Measurements from ENCODE around the gene NUAK2.
"Not testable (repeated sequence)": the region's sequence is repeated elsewhere in the genome, so short reads cannot be mapped to it uniquely, and the experiment has no call there.

Gene NUAK2

GRCh38 chr1:205321162-205321958 lies at the start of gene NUAK2:
TSS of gene NUAK2 (minus strand) at chr1:205321745. CDS start at chr1:205321628, 117 bp downstream.
- peak; percentile 57 for DNase-seq (ENCODE audit: low spot score)

- no peak for DNase-seq (ENCODE audit: low spot score)
Measured at GRCh38 chr1:205370780-205371179, 49.2 kb upstream of the NUAK2 start.

DNA sequence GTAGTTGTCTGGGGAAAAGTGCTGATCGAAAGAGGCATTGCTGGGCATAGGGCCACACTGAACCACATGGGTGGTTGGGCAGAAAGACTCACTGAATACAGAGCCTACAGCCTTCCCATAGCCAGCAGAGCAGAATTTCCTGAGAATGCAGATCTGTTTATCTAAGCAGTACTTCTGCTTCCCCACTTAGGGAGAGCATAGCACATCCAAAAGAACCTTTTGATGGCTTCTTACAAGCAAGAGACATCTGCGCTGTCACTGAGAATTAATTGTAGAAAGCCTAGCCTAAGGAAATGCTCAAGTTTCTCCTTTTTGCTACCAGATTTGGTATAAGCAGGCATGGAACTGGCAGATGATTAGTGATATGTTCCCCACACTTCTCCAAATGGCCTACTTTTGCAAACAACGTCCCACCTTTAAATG lies 48.2 kb upstream of the NUAK2 start:
- DNase-seq (ENCODE audit: low spot score): no peak

DNA sequence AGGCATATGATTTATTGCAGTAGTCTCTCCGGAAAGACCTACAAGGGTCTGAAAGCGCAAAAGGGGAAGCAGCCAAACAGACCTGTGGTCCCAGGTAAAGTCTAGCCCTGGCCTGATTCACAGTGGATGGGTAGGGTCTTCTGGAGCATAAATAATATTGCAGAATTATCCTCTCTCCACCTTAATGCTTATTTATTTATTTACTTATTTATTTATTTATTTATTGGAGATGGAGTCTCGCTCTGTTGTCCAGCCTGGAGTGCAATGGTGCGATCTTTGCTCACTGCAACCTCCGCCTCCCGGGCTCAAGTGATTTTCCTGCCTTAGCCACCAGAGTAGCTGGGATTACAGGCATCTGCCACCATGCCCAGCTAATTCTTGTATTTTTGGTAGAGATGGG lies 46.9 kb upstream of the NUAK2 start:
- no peak for DNase-seq (ENCODE audit: low spot score)

DNA sequence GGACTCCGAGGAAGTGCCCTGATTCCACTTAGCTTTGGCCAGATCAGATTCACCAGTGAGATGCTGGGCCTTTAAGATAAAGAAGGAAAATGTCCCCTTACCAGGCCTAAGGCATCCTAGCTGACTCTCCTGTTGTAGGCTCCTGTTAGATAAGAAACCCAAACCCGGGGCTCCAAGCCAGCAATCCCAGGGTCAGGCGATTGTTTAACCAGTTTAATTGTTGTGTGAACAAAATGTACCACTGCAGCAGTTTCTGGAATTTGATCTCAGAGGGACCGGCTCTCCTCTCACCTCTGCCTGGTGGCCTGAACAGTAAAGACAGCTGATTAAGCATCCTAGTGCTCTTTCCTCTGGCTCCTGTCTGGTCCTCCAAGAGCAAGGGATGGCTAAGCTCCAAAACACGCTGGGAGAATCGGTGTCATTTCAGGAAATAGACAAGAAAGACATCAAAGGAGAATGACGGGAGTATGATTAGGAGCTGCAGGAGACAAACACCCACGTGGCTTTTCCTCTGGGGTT lies 44.5 kb upstream of the NUAK2 start:
- DNase-seq (ENCODE audit: low spot score): no peak

DNA sequence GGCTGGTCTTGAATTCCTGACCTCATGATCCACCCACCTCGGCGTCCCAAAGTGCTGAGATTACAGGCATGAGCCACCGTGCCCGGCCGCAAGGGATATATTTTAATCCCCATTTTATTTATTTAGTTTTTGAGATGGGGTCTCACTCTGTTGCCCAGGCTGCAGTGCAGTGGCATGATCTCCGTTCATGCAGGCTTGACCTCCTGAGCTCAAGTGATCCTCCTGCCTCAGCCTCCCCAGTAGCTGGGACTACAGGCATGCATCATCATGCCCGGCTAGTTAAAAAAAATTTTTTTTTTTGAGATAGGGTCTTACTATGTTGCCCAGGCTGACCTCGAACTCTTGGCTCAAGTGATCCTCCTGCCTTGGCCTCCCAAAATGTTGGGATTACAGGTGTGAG lies 43.5 kb upstream of the NUAK2 start:
- not testable (repeated sequence) for DNase-seq (ENCODE audit: low spot score)

- DNase-seq (ENCODE audit: low spot score): no peak
Measured at GRCh38 chr1:205360891-205361290, 39.3 kb upstream of the NUAK2 start.

GRCh38 chr1:205359771-205360565 lies 38.4 kb upstream of the NUAK2 start:
- no peak for DNase-seq (ENCODE audit: low spot score)

DNA sequence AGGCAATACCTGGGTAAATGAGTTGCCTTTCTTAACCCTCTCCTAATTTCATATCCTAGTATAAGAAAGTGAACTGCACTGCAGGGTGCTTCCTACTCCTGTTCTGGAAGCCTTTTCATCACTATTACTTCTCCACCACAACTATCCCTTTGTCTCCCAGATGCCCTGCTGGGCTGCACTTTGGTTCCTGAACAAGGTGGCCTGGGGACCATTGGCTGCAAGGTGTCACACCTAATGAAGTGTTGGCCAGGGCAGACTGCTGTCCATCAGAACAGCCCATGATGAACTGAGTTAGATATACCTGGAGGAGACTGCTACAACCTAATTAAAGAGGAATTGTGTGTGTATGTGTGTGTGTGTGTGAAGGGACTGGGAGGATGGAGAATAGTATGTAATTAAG lies 37.0 kb upstream of the NUAK2 start:
- no peak for DNase-seq (ENCODE audit: low spot score)

- DNase-seq (ENCODE audit: low spot score): no peak
Measured at GRCh38 chr1:205357567-205357966, 36.0 kb upstream of the NUAK2 start.

DNA sequence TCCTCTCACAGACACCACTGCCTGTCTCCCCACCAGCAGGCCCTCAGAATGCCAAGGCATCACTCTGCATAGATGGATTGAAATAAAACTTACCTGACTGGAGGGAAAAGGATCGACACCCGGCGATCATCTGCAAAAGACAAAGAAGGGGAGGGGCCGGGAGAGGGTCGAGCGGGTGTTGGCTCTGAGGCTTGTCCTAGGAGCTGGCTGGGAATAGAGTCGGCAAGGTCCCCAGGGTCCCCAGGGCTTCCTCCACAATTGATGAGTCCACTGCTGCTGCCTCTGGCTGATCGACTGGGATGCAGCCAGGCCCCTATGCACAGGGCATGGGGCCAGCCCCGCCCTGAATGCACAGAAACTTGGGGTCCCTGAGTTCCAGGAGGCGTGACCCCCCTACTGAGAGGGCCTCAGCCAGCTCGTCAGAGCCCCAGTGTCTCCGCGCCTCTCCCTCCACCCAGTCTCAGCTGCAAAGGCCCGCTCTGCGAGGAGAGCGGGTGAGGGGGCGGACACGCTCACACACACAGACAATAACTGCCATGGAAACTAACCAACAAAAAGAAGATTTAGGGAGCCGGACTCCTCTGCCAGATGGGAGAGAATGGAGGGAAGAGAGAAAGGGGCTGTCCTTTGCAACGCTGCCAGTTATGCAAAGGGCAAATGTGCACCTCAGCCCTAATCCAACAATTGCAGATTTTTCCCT lies 35.0 kb upstream of the NUAK2 start, which contains the start of gene KLHDC8A:
TSS of gene KLHDC8A (minus strand) at position 483 of the 700 bp plus-strand sequence. CDS start 13,318 bp downstream, outside the sequence.
- DNase-seq (ENCODE audit: low spot score): no peak

DNA sequence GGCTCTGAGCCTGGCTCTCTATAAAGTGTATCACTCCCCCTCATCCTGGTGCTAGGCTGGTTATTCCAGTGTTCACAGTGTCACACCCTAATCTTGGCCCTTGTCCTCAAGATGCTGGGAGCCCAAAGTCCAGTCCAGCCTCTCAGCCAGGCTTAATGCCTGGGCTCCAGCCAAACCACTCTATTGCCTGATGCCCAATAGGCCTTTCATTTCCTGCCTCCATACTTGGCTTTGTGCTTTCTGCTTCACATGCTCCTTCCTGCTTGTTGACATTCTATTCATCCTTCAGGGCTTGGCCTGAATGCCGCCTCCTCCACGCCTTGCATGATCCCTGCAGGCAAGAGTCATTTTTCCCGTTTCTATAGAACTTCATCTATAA lies 33.5 kb upstream of the NUAK2 start:
- DNase-seq (ENCODE audit: low spot score): no peak

DNA sequence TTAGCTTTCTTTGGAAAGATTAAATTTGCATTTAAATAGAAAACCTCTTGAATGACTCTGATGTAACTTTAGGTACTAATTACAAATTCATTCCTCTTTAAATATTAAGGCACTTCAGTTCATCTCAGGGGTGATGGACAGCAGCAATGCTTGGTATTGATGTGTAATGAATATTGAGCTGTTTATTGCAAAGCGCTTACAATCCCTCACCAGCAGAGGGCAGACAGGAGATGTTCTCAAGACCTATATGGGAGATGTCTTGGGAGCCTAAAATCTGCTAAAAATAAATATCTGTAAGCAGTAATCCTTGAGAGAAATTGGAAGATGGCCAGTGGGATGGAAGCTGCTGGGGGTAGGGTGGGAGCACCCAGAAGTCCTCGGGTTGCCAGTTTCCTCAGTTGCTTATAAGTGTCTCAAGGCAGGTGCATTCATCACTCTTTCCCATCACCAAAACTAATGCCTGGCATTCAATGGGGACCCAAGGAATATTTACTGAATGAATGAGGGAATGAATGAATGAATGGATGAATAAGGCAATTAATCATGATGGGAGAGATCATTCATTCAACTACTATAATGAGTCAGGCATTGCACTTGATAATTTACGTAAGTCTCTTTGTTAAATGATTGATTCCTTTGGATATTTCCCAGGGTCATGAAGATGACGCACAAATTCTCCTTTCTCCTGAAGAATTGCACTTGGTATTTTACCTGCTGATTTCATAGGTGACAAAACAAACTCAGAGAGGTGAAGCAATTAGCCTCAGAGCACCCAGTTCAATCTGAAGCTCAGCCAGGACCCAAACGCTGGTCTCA lies 32.9 kb upstream of the NUAK2 start:
- peak; percentile 84 for DNase-seq (ENCODE audit: low spot score)

- DNase-seq (ENCODE audit: low spot score): no peak
Measured at GRCh38 chr1:205353612-205354011, 32.1 kb upstream of the NUAK2 start.

DNA sequence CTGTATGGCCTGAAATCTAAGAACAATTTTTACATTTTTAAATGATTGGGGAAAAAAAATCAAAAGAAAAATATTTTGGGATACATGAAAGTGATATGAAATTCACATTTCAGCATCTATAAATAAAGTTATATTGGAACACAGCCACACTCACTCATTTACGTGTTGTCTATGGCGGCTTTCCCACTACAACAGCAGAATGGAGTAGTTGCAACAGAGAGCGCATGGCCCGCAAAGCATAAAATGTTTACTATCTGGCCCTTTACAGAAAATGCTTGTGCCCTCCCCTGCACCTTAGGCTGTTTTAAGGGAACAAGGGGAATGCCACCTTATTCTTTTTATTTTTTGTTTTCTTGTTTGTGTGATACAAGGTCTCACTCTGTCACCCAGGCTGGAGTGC lies 31.6 kb upstream of the NUAK2 start:
- DNase-seq (ENCODE audit: low spot score): no peak

GRCh38 chr1:205351984-205352713 lies 30.6 kb upstream of the NUAK2 start:
- DNase-seq (ENCODE audit: low spot score): peak; percentile 25

DNA sequence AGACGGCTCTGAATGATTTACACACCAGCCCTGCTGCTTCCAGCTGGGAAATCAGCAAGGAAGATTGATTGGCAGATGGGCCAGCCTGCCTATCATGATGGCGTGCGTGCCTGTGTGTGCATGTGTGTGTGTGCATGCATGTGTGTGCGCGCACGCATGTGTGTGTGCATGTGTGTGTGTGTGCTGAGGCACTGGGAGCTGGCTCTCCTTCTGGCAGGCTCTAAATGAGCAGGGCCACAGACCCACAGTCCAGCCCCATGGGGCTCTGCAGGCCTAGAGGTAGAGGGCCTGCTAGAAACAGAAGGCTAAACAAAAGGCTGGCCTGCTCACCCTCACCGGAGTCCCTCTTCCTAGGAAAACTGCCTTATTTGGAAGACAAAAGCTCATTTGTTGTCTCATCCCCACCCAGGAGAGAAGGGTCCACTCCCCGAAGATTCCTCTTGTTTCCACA lies 29.2 kb upstream of the NUAK2 start:
- no peak for DNase-seq (ENCODE audit: low spot score)

DNA sequence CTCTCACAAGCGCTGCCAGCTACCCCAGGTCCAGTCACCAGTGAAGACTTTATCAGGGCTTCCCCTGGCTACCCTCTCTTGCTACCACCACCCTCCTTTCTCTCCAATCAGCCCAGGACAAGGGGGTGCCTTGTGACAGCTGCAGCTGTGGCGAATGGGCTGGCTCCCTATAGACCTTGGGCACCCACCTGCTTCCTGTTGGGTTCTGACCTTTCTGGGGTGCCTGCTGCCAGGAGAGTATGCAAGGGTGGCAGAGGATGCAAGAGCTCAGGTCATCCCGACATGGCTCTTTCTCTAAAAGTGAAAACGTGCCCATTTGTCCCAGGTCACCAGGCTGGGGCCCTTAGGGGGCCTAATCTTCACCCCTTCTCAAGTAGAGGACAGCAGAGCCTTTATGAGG lies 28.6 kb upstream of the NUAK2 start:
- DNase-seq (ENCODE audit: low spot score): no peak

DNA sequence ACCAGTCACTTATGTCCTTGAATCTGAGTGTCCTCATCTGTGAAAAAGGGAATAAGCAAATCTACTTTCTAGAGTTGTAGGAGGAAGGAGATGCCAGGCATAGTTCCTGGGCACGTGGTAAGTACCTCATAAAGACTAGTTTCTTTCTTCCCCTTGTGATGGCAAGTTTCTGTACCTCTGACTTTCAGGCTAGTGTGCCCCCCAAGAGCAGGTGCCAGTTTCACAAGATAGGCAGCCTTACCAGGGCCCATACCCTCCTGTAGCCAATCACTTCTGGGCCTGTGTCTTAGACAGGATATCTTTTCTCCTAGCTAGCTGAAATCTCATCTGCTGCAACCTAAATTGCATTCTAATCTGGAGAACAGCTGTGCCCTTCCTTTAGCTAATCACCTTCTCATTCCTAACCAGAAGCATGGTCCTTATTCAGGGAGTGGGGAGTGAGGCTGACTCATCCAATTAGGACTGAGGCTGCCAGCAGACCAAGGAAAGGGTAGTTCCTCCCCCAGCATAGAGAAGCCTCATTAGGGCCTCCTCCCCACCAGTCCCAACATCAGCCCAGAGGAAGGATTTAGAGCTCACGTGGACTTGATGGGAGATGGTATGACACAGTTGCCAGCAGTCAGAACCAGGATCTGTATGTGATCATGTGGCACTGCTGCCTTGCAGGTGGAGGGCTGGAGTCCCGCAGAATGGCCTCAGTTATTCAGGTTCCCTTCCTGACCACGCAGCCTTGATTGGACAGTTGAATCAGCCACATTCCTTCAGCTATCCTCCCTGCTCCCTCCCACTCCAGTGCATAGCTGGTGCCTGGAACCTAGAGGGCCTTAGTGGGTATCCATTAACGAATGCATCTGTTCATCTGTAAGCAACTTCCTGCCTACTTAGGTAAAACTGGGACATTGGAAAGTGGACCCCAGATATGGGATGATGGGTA lies 27.3 kb upstream of the NUAK2 start:
- DNase-seq (ENCODE audit: low spot score): peak; percentile 9

All from hematopoietic multipotent progenitor cell treated with erythropoietin and hydrocortisone succinate and interleukin-3 and kit ligand, for 17 days (in vitro differentiated cells).